B cell (primary cell): ENCODE data around the gene ZNF493. TPM values are rescaled to one million over a fixed set of nuclear protein-coding genes. Genes with fewer than 3 reads are reported as not detected.

ENCODE experiments used
- ATAC-seq: fragments of 200-7000 bp; cut with Tn5 transposase; one replicate; pipeline ENCODE4 v1.10.0; 2021; ENCODE audit warnings: low read depth, mild to moderate bottlenecking, moderate number of reproducible peaks, moderate library complexity
- CTCF ChIA-PET: fragments of 350-600 bp; sonication (Branson Sonifier 250); formaldehyde crosslinking; loops from one replicate; lab custom pipeline; 2021; ENCODE audit warnings: antibody characterized with exemption, inconsistent platforms; lab: Charles Lee
- POLR2A ChIA-PET: fragments of 350-600 bp; sonication (Branson Sonifier 250); formaldehyde crosslinking; loops from one replicate; lab custom pipeline; 2021; ENCODE audit warnings: antibody characterized with exemption; lab: Charles Lee
- DNase-seq: peaks from one replicate; pipeline ENCODE4 v3.0.0; 2013
- H2AFZ ChIP-seq: 2 replicates; pipeline ENCODE4 v1.6.1; 2012; ENCODE audit warnings: mild to moderate bottlenecking, low read depth, low read length; ENCODE audit not compliant: insufficient read depth, poor library complexity, severe bottlenecking
- H3K27ac ChIP-seq, 2 donors: 1 replicate in 1 of 2; 2 replicates in 1 of 2; pipeline ENCODE4 v1.5.1; 2012 to 2013; ENCODE audit warnings: low read length in 2 of 2, mild to moderate bottlenecking in 2 of 2, moderate library complexity in 1 of 2
- H3K27me3 ChIP-seq, 4 experiments: fragments of 200-600 bp in 1 of 4; sonication (generic) in 1 of 4; replicated peaks in 1 of 4; 1 replicate in 2 of 4; 2 replicates in 2 of 4; pipeline versions ENCODE4 v1.6.1 to v1.7.0; 2013 to 2016; ENCODE audit warnings: low read length in 3 of 4, mild to moderate bottlenecking in 2 of 4, mixed read lengths in 1 of 4, moderate library complexity in 1 of 4; ENCODE audit not compliant: insufficient read depth in 4 of 4, control insufficient read depth in 3 of 4; ENCODE audit errors: control extremely low read depth in 1 of 4
- H3K36me3 ChIP-seq, 2 experiments: replicated peaks in 1 of 2; 1 replicate in 1 of 2; 2 replicates in 1 of 2; pipeline versions ENCODE4 v1.6.1 to v1.7.1; 2013; ENCODE audit warnings: low read length in 1 of 2; ENCODE audit not compliant: insufficient read depth in 2 of 2, control insufficient read depth in 1 of 2; ENCODE audit errors: control extremely low read depth in 1 of 2, extremely low read depth in 1 of 2
- H3K4me1 ChIP-seq, 2 donors: fragments of 200-600 bp in 1 of 2; sonication (generic) in 1 of 2; 1 replicate in 1 of 2; 2 replicates in 1 of 2; pipeline versions ENCODE4 v1.5.1 to v1.6.1; 2013 to 2017; ENCODE audit warnings: low read length in 2 of 2; ENCODE audit not compliant: control insufficient read depth in 2 of 2, insufficient read depth in 2 of 2
- H3K4me2 ChIP-seq: replicated peaks from 2 replicates; pipeline ENCODE3; 2012; ENCODE audit warnings: mild to moderate bottlenecking, low read depth, low read length; ENCODE audit not compliant: poor library complexity, severe bottlenecking
- H3K4me3 ChIP-seq, 5 experiments: fragments of 200-600 bp in 1 of 5; sonication (generic) in 1 of 5; 1 replicate in 3 of 5; 2 replicates in 2 of 5; pipeline versions ENCODE4 v1.5.1 to v1.7.0; 2011 to 2016; ENCODE audit warnings: low read length in 4 of 5, mild to moderate bottlenecking in 4 of 5, low read depth in 2 of 5, control low read depth in 1 of 5, moderate library complexity in 1 of 5; ENCODE audit not compliant: insufficient read depth in 1 of 5; ENCODE audit errors: control extremely low read depth in 1 of 5, extremely low read depth in 1 of 5
- H3K79me2 ChIP-seq: fragments of 200-600 bp; sonication (generic); one replicate; pipeline ENCODE4 v1.6.0; 2016; ENCODE audit warnings: low read length; ENCODE audit not compliant: control insufficient read depth, insufficient read depth
- H3K9ac ChIP-seq: fragments of 200-600 bp; sonication (generic); 2 replicates; pipeline ENCODE4 v1.6.1; 2017; ENCODE audit warnings: mild to moderate bottlenecking, low read length, moderate library complexity
- H3K9me3 ChIP-seq, 3 donors: one replicate each; pipeline versions ENCODE4 v1.6.1 to v1.7.1; 2013; ENCODE audit warnings: low read length in 2 of 3; ENCODE audit not compliant: control insufficient read depth in 2 of 3, insufficient read depth in 1 of 3; ENCODE audit errors: control extremely low read depth in 1 of 3
- H4K20me1 ChIP-seq: 2 replicates; pipeline ENCODE4 v1.6.0; 2012; ENCODE audit warnings: mild to moderate bottlenecking, low read length; ENCODE audit not compliant: insufficient read depth, control insufficient read depth, poor library complexity, severe bottlenecking
- H3K27ac Mint-ChIP-seq: one replicate; pipeline ENCODE4 v1.8.0; 2021; ENCODE audit warnings: mixed read lengths
- H3K27me3 Mint-ChIP-seq: one replicate; pipeline ENCODE4 v1.8.0; 2021; ENCODE audit warnings: mixed read lengths
- H3K4me1 Mint-ChIP-seq: one replicate; pipeline ENCODE4 v1.8.0; 2021; ENCODE audit warnings: mixed read lengths
- H3K4me3 Mint-ChIP-seq: one replicate; pipeline ENCODE4 v1.8.0; 2021; ENCODE audit warnings: mixed read lengths
- H3K9me3 Mint-ChIP-seq: one replicate; pipeline ENCODE4 v1.8.0; 2022; ENCODE audit warnings: mixed read lengths; ENCODE audit not compliant: insufficient read depth
- EZH2 ChIP-seq: IDR thresholded peaks from 2 replicates; pipeline ENCODE4 v1.6.1; 2012; ENCODE audit warnings: borderline replicate concordance, low read depth, mild to moderate bottlenecking, moderate library complexity, low read length; ENCODE audit not compliant: insufficient read depth, poor library complexity, severe bottlenecking
- WGBS: methylation state at CpG from one replicate; pipeline ENCODE4 v1.1.5; 2013; ENCODE audit warnings: missing lambda C conversion rate; ENCODE audit not compliant: insufficient coverage; 5-methylcytosine and 5-hydroxymethylcytosine counted together
- intact Hi-C: fragments of 100-400 bp; cut with micrococcal nuclease; formaldehyde crosslinking; loops from one replicate; pipeline ENCODE4 v1.10.0; 2022
- polyA plus RNA-seq: library from polyadenylated mRNA; depleted of rRNA; stranded (reverse); fragments of >200 nt; gene quantifications from 2 replicates; pipeline ENCODE4 v1.2.3, GENCODE V29; 2012
- total RNA-seq, 2 donors: library from RNA; stranded (reverse); fragments of 120-200 nt in 1 of 2; gene quantifications; 1 replicate in 1 of 2; 2 replicates in 1 of 2; pipeline versions ENCODE4 v1.2.3 to v1.2.4, GENCODE V29; 2013 to 2022
- TF ChIP-seq, protein P1 (sequence below): fragments of 200-600 bp; IDR thresholded peaks from one replicate; pipeline ENCODE4 v1.8.0; 2022; ENCODE audit warnings: antibody characterized with exemption, mild to moderate bottlenecking

The ZNF493 gene
- total and polyA plus RNA-seq, 2 donors (not counting 1 experiment from before 2014, with no cell fraction given): 11.2 to 85.3 TPM

DNA sequence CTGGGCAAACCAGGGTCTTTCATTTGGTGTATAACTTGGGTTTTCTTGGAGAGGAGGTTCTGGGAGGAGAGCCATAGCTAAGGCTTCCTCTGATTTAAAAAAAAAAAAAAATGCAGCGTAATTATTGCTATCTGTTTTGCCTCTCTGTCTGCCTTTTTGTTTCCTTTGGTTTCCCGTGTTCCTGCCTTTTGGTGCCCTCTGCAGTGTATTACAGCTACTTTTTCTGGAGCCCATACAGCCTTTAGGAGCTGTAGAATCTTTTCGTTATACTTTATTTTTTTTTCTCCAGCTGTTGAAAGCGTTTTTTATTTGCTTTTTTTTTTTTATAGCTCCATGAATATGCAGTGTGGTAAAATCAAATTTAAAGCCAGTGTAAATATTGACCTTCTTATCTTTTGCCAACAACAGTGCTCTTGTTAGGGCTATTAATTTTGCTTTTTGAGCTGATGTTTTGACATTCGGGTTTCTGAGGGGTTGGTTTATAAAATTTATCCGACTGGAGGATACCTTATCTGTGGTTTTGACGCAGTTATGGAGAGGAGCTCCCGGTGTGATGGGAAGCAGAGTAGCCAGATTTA, 38.1 kb downstream of the ZNF493 start:
- no peaks in the 10 kb centered on the region for H4K20me1 ChIP-seq
- H3K27me3 Mint-ChIP-seq: no peaks in the 10 kb centered on the region
- no peaks in the 10 kb centered on the region for H3K4me1 ChIP-seq
- ATAC-seq (no peak), DNase-seq (no peak)
- no peak overlapping the region for H3K9ac ChIP-seq
- no peak overlapping the region for H3K27ac ChIP-seq
- POLR2A ChIA-PET: no interaction called here
- no peaks in the 10 kb centered on the region for H3K27me3 ChIP-seq
- H2AFZ ChIP-seq: no peak overlapping the region
- peaks cover 7% of the 10 kb centered on the region for H3K9me3 Mint-ChIP-seq
- no peak overlapping the region for H3K4me3 ChIP-seq
- H3K36me3 ChIP-seq: no peaks in the 10 kb centered on the region
- H3K4me1 Mint-ChIP-seq: no peaks in the 10 kb centered on the region
- TF ChIP-seq, protein P1, sequence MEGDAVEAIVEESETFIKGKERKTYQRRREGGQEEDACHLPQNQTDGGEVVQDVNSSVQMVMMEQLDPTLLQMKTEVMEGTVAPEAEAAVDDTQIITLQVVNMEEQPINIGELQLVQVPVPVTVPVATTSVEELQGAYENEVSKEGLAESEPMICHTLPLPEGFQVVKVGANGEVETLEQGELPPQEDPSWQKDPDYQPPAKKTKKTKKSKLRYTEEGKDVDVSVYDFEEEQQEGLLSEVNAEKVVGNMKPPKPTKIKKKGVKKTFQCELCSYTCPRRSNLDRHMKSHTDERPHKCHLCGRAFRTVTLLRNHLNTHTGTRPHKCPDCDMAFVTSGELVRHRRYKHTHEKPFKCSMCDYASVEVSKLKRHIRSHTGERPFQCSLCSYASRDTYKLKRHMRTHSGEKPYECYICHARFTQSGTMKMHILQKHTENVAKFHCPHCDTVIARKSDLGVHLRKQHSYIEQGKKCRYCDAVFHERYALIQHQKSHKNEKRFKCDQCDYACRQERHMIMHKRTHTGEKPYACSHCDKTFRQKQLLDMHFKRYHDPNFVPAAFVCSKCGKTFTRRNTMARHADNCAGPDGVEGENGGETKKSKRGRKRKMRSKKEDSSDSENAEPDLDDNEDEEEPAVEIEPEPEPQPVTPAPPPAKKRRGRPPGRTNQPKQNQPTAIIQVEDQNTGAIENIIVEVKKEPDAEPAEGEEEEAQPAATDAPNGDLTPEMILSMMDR: no peak
- no peak for TF ChIP-seq EZH2
- WGBS: 100% methylated on average over 2 of the region's 8 CpGs
- peaks cover 9 to 51% (median 38%) of the 10 kb centered on the region in 3 donors for H3K9me3 ChIP-seq
- intact Hi-C loops: no loop called here
- CTCF ChIA-PET: no interaction called here
- H3K27ac Mint-ChIP-seq: no peak overlapping the region
- no peaks in the 10 kb centered on the region for H3K79me2 ChIP-seq
- no peak overlapping the region for H3K4me3 Mint-ChIP-seq
- no peak overlapping the region for H3K4me2 ChIP-seq

DNA sequence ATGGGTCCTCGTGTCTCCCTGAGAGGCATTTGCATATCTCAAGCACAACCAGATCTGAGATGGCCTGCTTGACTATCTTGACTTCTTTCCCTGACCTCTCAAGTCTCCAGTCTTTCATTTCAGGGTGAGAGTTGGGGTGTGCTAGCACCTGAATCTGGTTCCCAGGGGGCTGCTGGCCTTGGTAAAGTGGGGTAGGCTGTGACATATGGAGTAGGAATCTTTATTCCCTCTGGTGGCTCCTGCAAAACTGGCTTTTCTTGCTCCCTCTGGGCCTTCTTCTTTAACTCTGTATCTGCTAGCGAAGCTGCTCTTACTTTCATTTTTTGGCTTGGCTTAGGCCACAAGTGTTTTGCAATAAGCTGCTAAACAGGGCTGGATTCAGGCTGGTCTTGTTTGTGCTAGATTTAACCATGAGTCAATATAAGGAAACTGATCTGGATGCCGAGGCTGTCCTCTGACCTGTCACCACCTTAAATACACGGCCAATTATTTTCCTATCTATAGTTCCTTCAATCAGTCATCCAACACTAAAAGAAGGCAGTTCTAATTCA, 42.3 kb downstream of the ZNF493 start:
- no peak overlapping the region for H3K9ac ChIP-seq
- POLR2A ChIA-PET: no interaction called here
- no CpG with 5 or more reads among the region's 4 CpGs for WGBS

More for the DNA sequence above, 42.3 kb downstream of the ZNF493 start:
- H3K27ac Mint-ChIP-seq: no peak overlapping the region
- Histone ChIP-seq H3K4me1 (no peaks in the 10 kb centered on the region), H3K36me3 (no peaks in the 10 kb centered on the region), H3K27me3 (no peaks in the 10 kb centered on the region), H2AFZ (no peak overlapping the region), H3K4me2 (no peak overlapping the region), H3K4me3 (no peak overlapping the region), H3K9me3 (peaks cover 3 to 41% (median 21%) of the 10 kb centered on the region in 3 donors), H3K79me2 (no peaks in the 10 kb centered on the region), H4K20me1 (no peaks in the 10 kb centered on the region), H3K27ac (no peak overlapping the region)
- TF ChIP-seq, protein P1: no peak
- no peak for TF ChIP-seq EZH2
- H3K4me3 Mint-ChIP-seq: no peak overlapping the region
- intact Hi-C loops: no loop called here
- CTCF ChIA-PET: no interaction called here
- DNase-seq (no peak), ATAC-seq (no peak)
- H3K9me3 Mint-ChIP-seq: peaks cover 5% of the 10 kb centered on the region
- no peaks in the 10 kb centered on the region for H3K4me1 Mint-ChIP-seq
- no peaks in the 10 kb centered on the region for H3K27me3 Mint-ChIP-seq
